Neural progenitor cell (in vitro differentiated cells): ENCODE results near the gene LRRC63.

ENCODE experiments used
- CTCF ChIP-seq: fragments of 200-600 bp; sonication (generic); IDR thresholded peaks from 2 replicates; pipeline ENCODE4 v1.5.1; 2017; ENCODE audit warnings: antibody characterized with exemption, mild to moderate bottlenecking
- EZH2 ChIP-seq: fragments of 200-600 bp; sonication (generic); IDR thresholded peaks from 2 replicates; pipeline ENCODE4 v1.6.1; 2017; ENCODE audit warnings: antibody characterized with exemption, mild to moderate bottlenecking, moderate library complexity
- EZH2phosphoT487 ChIP-seq: fragments of 200-600 bp; sonication (generic); IDR thresholded peaks from 2 replicates; pipeline ENCODE4 v1.6.1; 2017; ENCODE audit warnings: antibody characterized with exemption

GRCh38 chr13:46311217-46311616 lies 99.5 kb downstream of the LRRC63 start:
- TF ChIP-seq CTCF (no peak), EZH2 (no peak), EZH2phosphoT487 (no peak)
